Activated T-cell treated with anti-CD3 and anti-CD28 coated beads, Interleukin-2, amount 50 U/mL, for 4 hours (primary cell): ENCODE data around the gene PARG. TPM values are rescaled to one million over a fixed set of nuclear protein-coding genes. Genes with fewer than 3 reads are reported as not detected.
"Not testable (repeated sequence)": the region's sequence is repeated elsewhere in the genome, so short reads cannot be mapped to it uniquely, and the experiment has no call there.

Source experiments
- ATAC-seq, 2 donors: fragments of 200-7000 bp; cut with Tn5 transposase; one replicate each; pipeline ENCODE4 v1.10.0; 2021
- DNase-seq: peaks from one replicate; pipeline ENCODE4 v3.0.0-alpha.2; 2020
- H3K27me3 Mint-ChIP-seq: one replicate; pipeline ENCODE4 v1.8.0; 2021; ENCODE audit warnings: low read depth, mixed read lengths
- H3K36me3 Mint-ChIP-seq: one replicate; pipeline ENCODE4 v1.8.0; 2022; ENCODE audit warnings: mixed read lengths; ENCODE audit not compliant: insufficient read depth
- H3K4me1 Mint-ChIP-seq: one replicate; pipeline ENCODE4 v1.8.0; 2021; ENCODE audit warnings: low read depth, mixed read lengths
- H3K4me3 Mint-ChIP-seq: one replicate; pipeline ENCODE4 v1.8.0; 2021; ENCODE audit warnings: mild to moderate bottlenecking, moderate library complexity, mixed read lengths
- H3K9me3 Mint-ChIP-seq: one replicate; pipeline ENCODE4 v1.8.0; 2021; ENCODE audit warnings: mixed read lengths
- total RNA-seq, 3 donors: library from RNA; stranded (reverse); gene quantifications; one replicate each; pipeline ENCODE4 v1.2.1, GENCODE V29; 2021

Gene PARG
- total RNA-seq, 3 donors from 2014 or later, result 28.2 to 29.7 (median 29.1) TPM

GRCh38 chr10:49871462-49871861, 70.4 kb downstream of the PARG start:
- DNase-seq, H3K9me3 Mint-ChIP-seq, ATAC-seq, H3K4me3 Mint-ChIP-seq, H3K4me1 Mint-ChIP-seq, H3K36me3 Mint-ChIP-seq, H3K27me3 Mint-ChIP-seq: not testable (repeated sequence)

- not testable (repeated sequence) for ATAC-seq, H3K27me3 Mint-ChIP-seq, H3K4me1 Mint-ChIP-seq, DNase-seq, H3K4me3 Mint-ChIP-seq, H3K9me3 Mint-ChIP-seq, H3K36me3 Mint-ChIP-seq
Measured at GRCh38 chr10:49859933-49860332, 81.9 kb downstream of the PARG start.

GRCh38 chr10:49858697-49859382, 83.0 kb downstream of the PARG start:
- not testable (repeated sequence) for ATAC-seq, H3K27me3 Mint-ChIP-seq, DNase-seq, H3K4me3 Mint-ChIP-seq, H3K9me3 Mint-ChIP-seq, H3K36me3 Mint-ChIP-seq, H3K4me1 Mint-ChIP-seq

- not testable (repeated sequence) for ATAC-seq, H3K36me3 Mint-ChIP-seq, H3K4me1 Mint-ChIP-seq, H3K9me3 Mint-ChIP-seq, DNase-seq, H3K4me3 Mint-ChIP-seq, H3K27me3 Mint-ChIP-seq
Measured at GRCh38 chr10:49849520-49849919, 92.3 kb downstream of the PARG start.

GRCh38 chr10:49844775-49845595, 96.8 kb downstream of the PARG start:
- Mint-ChIP-seq H3K36me3 (peaks cover 21% of the 10 kb centered on the region), H3K4me3 (no peak overlapping the region), H3K27me3 (no peaks in the 10 kb centered on the region), H3K4me1 (no peaks in the 10 kb centered on the region), H3K9me3 (no peaks in the 10 kb centered on the region)
- DNase-seq (no peak), ATAC-seq (no peak)

DNA sequence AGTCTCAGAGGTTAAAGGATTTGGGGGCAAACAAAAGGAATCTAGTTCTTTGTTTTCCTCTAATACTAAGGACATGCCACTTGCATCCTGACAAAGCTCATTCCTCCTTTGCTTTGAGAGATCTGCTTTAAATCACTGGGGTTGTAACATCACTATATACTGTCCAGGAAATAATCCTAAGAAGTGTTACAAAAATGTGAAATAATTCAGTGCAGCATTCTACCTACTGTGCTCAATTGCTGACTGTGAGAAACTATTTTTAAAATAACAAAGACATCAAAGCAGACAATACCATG, 99.5 kb downstream of the PARG start:
- H3K9me3 Mint-ChIP-seq, H3K4me1 Mint-ChIP-seq, H3K27me3 Mint-ChIP-seq, H3K4me3 Mint-ChIP-seq, DNase-seq, ATAC-seq: not testable (repeated sequence)
- H3K36me3 Mint-ChIP-seq, result peaks cover 32% of the 10 kb centered on the region

GRCh38 chr10:49841615-49842332, 100.1 kb downstream of the PARG start:
- Mint-ChIP-seq H3K27me3 (no peaks in the 10 kb centered on the region), H3K9me3 (no peaks in the 10 kb centered on the region), H3K36me3 (peaks cover 33% of the 10 kb centered on the region), H3K4me1 (no peaks in the 10 kb centered on the region), H3K4me3 (no peak overlapping the region)
- DNase-seq (no peak), ATAC-seq (no peak)

- H3K4me1 Mint-ChIP-seq, result no peaks in the 10 kb centered on the region
- H3K4me3 Mint-ChIP-seq, result no peak overlapping the region
- no peaks in the 10 kb centered on the region for H3K27me3 Mint-ChIP-seq
- ATAC-seq (no peak), DNase-seq (no peak)
- H3K9me3 Mint-ChIP-seq, result no peaks in the 10 kb centered on the region
- peaks cover 35% of the 10 kb centered on the region for H3K36me3 Mint-ChIP-seq
Measured at GRCh38 chr10:49837685-49838084, 104.1 kb downstream of the PARG start.

- H3K36me3 Mint-ChIP-seq, result peaks cover 41% of the 10 kb centered on the region
- DNase-seq, result no peak
- H3K4me3 Mint-ChIP-seq, result no peak overlapping the region
- no peak for ATAC-seq
- no peaks in the 10 kb centered on the region for H3K9me3 Mint-ChIP-seq
- H3K27me3 Mint-ChIP-seq, result no peaks in the 10 kb centered on the region
- no peaks in the 10 kb centered on the region for H3K4me1 Mint-ChIP-seq
Measured at GRCh38 chr10:49837051-49837478, 104.8 kb downstream of the PARG start.

GRCh38 chr10:49834976-49835375, 106.9 kb downstream of the PARG start:
- H3K4me1 Mint-ChIP-seq, result peaks cover 2% of the 10 kb centered on the region
- H3K9me3 Mint-ChIP-seq, result no peaks in the 10 kb centered on the region
- ATAC-seq (no peak), DNase-seq (no peak)
- H3K36me3 Mint-ChIP-seq, result peaks cover 46% of the 10 kb centered on the region
- H3K27me3 Mint-ChIP-seq, result no peaks in the 10 kb centered on the region
- H3K4me3 Mint-ChIP-seq, result no peak overlapping the region

DNA sequence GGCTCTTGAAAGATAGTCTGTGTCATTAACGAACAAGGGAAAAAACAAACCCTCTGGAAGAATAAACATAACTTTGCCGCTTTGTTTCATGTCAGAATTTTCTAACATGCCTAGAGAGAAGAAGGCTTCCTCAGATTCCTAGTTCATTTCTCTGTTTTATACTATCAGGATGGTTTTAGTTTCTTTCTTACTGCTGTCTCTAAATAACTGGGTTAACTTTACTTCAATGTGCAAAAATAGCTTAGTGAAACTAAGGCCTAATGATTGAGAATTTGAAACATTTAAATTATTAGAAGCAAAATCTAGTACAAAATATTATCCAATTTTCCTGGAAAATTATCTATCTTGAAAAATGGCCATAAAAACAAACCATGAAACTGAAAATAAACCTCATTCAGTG, 107.6 kb downstream of the PARG start:
- H3K4me1 Mint-ChIP-seq, result peaks cover 4% of the 10 kb centered on the region
- H3K27me3 Mint-ChIP-seq, result no peaks in the 10 kb centered on the region
- H3K4me3 Mint-ChIP-seq, result no peak overlapping the region
- ATAC-seq (no peak), DNase-seq (no peak)
- no peaks in the 10 kb centered on the region for H3K9me3 Mint-ChIP-seq
- H3K36me3 Mint-ChIP-seq, result peaks cover 43% of the 10 kb centered on the region

DNA sequence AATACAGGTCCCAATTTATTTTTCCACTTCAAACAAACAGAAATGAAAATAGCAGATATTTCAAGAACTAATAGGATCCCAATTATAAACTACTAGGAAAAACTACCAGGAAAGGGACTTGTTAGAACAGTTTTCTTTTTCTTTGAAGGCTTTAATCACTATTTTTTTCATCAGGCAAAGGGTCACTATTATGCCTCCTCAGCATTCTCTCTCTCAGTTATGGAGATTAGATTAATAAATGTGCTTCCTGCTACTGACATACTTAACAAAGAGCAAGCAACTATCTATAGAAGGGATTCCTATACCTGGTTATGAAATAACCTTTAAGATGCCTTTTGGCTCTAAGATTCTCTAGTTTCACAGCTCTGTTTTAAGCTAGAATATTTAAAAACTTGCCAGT, 108.7 kb downstream of the PARG start:
- no peak for ATAC-seq
- peaks cover 4% of the 10 kb centered on the region for H3K4me1 Mint-ChIP-seq
- H3K4me3 Mint-ChIP-seq, result no peak overlapping the region
- no peaks in the 10 kb centered on the region for H3K9me3 Mint-ChIP-seq
- H3K27me3 Mint-ChIP-seq, result no peaks in the 10 kb centered on the region
- peaks cover 40% of the 10 kb centered on the region for H3K36me3 Mint-ChIP-seq
- DNase-seq, result no peak

GRCh38 chr10:49831352-49832035, 110.3 kb downstream of the PARG start:
- H3K4me3 Mint-ChIP-seq, result no peak overlapping the region

DNA sequence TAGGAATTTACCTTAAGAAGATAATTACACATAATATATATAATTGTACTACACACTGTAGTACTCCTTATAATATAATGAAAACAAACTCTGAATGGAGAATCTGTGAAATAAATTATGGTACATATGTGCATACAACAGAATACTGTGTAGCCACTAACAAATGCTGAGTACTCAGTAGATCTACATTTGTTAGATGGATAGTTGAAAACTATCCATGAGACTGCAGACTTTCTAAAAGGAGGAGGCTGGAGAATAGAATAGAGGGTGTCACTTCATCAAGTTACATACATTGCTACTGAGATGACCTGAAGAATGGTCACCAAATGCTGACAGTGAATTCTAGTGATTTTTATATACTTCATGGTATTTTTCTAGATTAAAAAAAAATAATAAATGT, 111.0 kb downstream of the PARG start:
- no peaks in the 10 kb centered on the region for H3K27me3 Mint-ChIP-seq
- no peak overlapping the region for H3K4me3 Mint-ChIP-seq
- DNase-seq, result no peak
- peaks cover 4% of the 10 kb centered on the region for H3K4me1 Mint-ChIP-seq
- ATAC-seq, result no peak
- peaks cover 50% of the 10 kb centered on the region for H3K36me3 Mint-ChIP-seq
- no peaks in the 10 kb centered on the region for H3K9me3 Mint-ChIP-seq

More at GRCh38 chr10:49831352-49832035, 110.3 kb downstream of the PARG start:
- Mint-ChIP-seq H3K4me1 (peaks cover 4% of the 10 kb centered on the region), H3K27me3 (no peaks in the 10 kb centered on the region), H3K36me3 (peaks cover 45% of the 10 kb centered on the region), H3K9me3 (no peaks in the 10 kb centered on the region)
- no peak for DNase-seq
- no peak for ATAC-seq
